ENCODE data around the gene AVPR2. TPM values are rescaled to one million over a fixed set of nuclear protein-coding genes. Genes with fewer than 3 reads are reported as not detected.

AVPR2 gene
- total and polyA plus RNA-seq, 4 donors = 0.05 TPM; not detected in 3

GRCh38 chrX:153924149-153924861 is 19.8 kb downstream of the AVPR2 start:
- Histone ChIP-seq H3K9ac (ENCODE audit: low read depth in 1 of 2, low read length in 2 of 2) (no peak overlapping the region), H3K27me3 (ENCODE audit: control insufficient read depth in 4 of 4, insufficient read depth in 4 of 4, low read length in 3 of 4) (no peaks in the 10 kb centered on the region), H3K9me3 (ENCODE audit: control insufficient read depth in 4 of 4, low read length in 3 of 4) (no peaks in the 10 kb centered on the region), H3K4me3 (ENCODE audit: low read depth in 1 of 3, low read length in 3 of 3) (no peak overlapping the region), H3K27ac (ENCODE audit: low read depth in 1 of 2, low read length in 2 of 2) (no peak overlapping the region), H3K36me3 (ENCODE audit: control insufficient read depth in 4 of 4, insufficient read depth in 3 of 4, low read depth in 1 of 4, low read length in 3 of 4) (no peaks in the 10 kb centered on the region), H3K4me1 (ENCODE audit: control insufficient read depth in 4 of 4, insufficient read depth in 4 of 4, low read length in 3 of 4) (peaks cover 9 to 32% (median 22%) of the 10 kb centered on the region in 4 donors)
- WGBS = 34% methylated on average over 14 of the region's 14 CpGs
- TF ChIP-seq RAD21 (IDR thresholded peaks at IDR 0.05) = peak; percentile 50 to 53
- peak; percentile 24 for TF ChIP-seq NR2F2 (IDR thresholded peaks at IDR 0.05)
- TF ChIP-seq SP1 (IDR thresholded peaks at IDR 0.05) = peak; percentile 16
- no peak for TF ChIP-seq FOXA1 (IDR thresholded peaks at IDR 0.05)
- DNase-seq (ENCODE audit: low spot score) = no peak

GRCh38 chrX:153925387-153925738 is 20.9 kb downstream of the AVPR2 start:
- Histone ChIP-seq H3K27ac (ENCODE audit: low read depth in 1 of 2, low read length in 2 of 2) (peak overlapping the region; percentile 42 to 55), H3K4me1 (ENCODE audit: control insufficient read depth in 4 of 4, insufficient read depth in 4 of 4, low read length in 3 of 4) (peaks cover 9 to 37% (median 24%) of the 10 kb centered on the region in 4 donors), H3K4me3 (ENCODE audit: low read depth in 1 of 3, low read length in 3 of 3) (peak overlapping the region in 1 of 3 donors; percentile 25), H3K9me3 (ENCODE audit: control insufficient read depth in 4 of 4, low read length in 3 of 4) (no peaks in the 10 kb centered on the region), H3K27me3 (ENCODE audit: control insufficient read depth in 4 of 4, insufficient read depth in 4 of 4, low read length in 3 of 4) (no peaks in the 10 kb centered on the region), H3K9ac (ENCODE audit: low read depth in 1 of 2, low read length in 2 of 2) (no peak overlapping the region), H3K36me3 (ENCODE audit: control insufficient read depth in 4 of 4, insufficient read depth in 3 of 4, low read depth in 1 of 4, low read length in 3 of 4) (peaks cover 0 to 4% (median under 1%) of the 10 kb centered on the region in 4 donors)
- TF ChIP-seq RAD21 (IDR thresholded peaks at IDR 0.05) (no peak), SP1 (IDR thresholded peaks at IDR 0.05) (no peak), NR2F2 (IDR thresholded peaks at IDR 0.05) (no peak), GABPA (IDR thresholded peaks at IDR 0.05 in 1 of 2, conservative IDR thresholded peaks at IDR 0.05 in 1 of 2) (no peak), JUND (IDR thresholded peaks at IDR 0.05) (no peak), TAF1 (conservative IDR thresholded peaks at IDR 0.05) (no peak), YY1 (IDR thresholded peaks at IDR 0.05) (no peak), ZBTB33 (IDR thresholded peaks at IDR 0.05) (no peak), HNF4G (IDR thresholded peaks at IDR 0.05) (no peak), REST (IDR thresholded peaks at IDR 0.05) (no peak)
- no peak for DNase-seq (ENCODE audit: low spot score)
- WGBS = 76% methylated on average over 4 of the region's 4 CpGs
